Measurements from ENCODE around the gene BCR. TPM values are rescaled to one million over a fixed set of nuclear protein-coding genes. Genes with fewer than 3 reads are reported as not detected.
"Not testable (repeated sequence)": the region's sequence is repeated elsewhere in the genome, so short reads cannot be mapped to it uniquely, and the experiment has no call there.

The BCR gene
- total and polyA plus RNA-seq, 2 experiments from 2014 or later = 38.8 to 42.2 TPM

DNA sequence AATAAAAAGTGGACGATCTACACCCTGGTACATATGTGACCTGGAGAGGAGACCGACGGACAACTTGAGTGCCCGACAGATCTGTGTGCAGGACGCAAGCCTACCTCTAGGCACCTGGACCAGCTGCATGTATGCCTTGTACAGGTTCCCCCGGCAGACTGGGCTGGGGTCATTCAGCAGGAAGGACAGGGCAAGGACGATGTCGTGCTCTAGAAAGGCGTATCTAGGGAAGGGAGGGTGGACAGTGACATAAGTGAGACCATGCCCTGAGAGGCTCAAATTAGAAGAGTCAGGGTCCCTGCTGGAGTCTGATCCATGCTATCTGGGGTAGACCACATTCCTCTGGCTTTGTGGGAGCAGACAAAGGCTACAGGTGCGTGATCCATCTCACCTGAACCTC lies 46.4 kb upstream of the BCR start:
- Histone ChIP-seq H2AFZ (no peak overlapping the region), H3K27ac (no peak overlapping the region), H3K36me3 (replicated peaks; ENCODE audit: insufficient read depth, low read depth) (no peaks in the 10 kb centered on the region), H3K27me3 (no peaks in the 10 kb centered on the region), H4K20me1 (ENCODE audit: insufficient read depth, poor library complexity, severe bottlenecking) (no peaks in the 10 kb centered on the region), H3K4me3 (no peak overlapping the region), H3K4me2 (no peak overlapping the region), H3K9me3 (ENCODE audit: low read depth) (no peaks in the 10 kb centered on the region), H3K79me2 (no peaks in the 10 kb centered on the region), H3K9me2 (replicated peaks; ENCODE audit: insufficient read depth) (no peaks in the 10 kb centered on the region), H3K4me1 (ENCODE audit: insufficient read depth) (no peaks in the 10 kb centered on the region)
- no peak for TF ChIP-seq EZH2phosphoT487 (IDR thresholded peaks at IDR 0.05; ENCODE audit: low read depth, severe bottlenecking, unreplicated experiment)
- TF ChIP-seq EZH2 (IDR thresholded peaks at IDR 0.05; ENCODE audit: borderline replicate concordance) = no peak
- TF ChIP-seq, protein P1, sequence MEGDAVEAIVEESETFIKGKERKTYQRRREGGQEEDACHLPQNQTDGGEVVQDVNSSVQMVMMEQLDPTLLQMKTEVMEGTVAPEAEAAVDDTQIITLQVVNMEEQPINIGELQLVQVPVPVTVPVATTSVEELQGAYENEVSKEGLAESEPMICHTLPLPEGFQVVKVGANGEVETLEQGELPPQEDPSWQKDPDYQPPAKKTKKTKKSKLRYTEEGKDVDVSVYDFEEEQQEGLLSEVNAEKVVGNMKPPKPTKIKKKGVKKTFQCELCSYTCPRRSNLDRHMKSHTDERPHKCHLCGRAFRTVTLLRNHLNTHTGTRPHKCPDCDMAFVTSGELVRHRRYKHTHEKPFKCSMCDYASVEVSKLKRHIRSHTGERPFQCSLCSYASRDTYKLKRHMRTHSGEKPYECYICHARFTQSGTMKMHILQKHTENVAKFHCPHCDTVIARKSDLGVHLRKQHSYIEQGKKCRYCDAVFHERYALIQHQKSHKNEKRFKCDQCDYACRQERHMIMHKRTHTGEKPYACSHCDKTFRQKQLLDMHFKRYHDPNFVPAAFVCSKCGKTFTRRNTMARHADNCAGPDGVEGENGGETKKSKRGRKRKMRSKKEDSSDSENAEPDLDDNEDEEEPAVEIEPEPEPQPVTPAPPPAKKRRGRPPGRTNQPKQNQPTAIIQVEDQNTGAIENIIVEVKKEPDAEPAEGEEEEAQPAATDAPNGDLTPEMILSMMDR (IDR thresholded peaks at IDR 0.05; ENCODE audit: poor library complexity) = no peak
- no peak for DNase-seq (ENCODE audit: low spot score)
- WGBS (ENCODE audit: low lambda C conversion rate, missing lambda C conversion rate) = 89% methylated on average over 10 of the region's 10 CpGs

DNA sequence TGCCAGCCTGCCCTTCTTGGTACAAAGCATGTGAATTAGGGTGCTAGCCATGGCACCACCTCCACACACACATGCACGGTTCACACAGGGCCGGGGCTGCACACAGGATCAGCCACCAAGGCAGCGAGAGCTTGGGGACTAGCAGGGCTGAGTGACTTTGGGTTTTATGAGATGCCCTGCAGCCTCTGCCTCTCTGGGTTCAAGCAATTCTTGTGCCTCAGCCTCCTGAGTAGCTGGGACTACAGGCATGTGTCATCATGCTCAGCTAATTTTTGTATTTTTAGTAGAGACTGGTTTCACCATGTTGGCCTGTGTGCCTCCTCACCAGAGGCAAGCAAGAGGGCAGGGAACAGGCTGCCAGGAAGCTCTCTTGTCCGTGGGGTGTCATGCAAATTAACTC lies 43.3 kb upstream of the BCR start:
- H3K79me2 ChIP-seq; H3K27ac ChIP-seq; H3K4me2 ChIP-seq; H2AFZ ChIP-seq; H3K27me3 ChIP-seq; H3K4me1 ChIP-seq (ENCODE audit: insufficient read depth); H3K9me2 ChIP-seq (replicated peaks; ENCODE audit: insufficient read depth); H3K4me3 ChIP-seq; H3K36me3 ChIP-seq (replicated peaks; ENCODE audit: insufficient read depth, low read depth); H4K20me1 ChIP-seq (ENCODE audit: insufficient read depth, poor library complexity, severe bottlenecking); H3K9me3 ChIP-seq (ENCODE audit: low read depth); DNase-seq (ENCODE audit: low spot score): not testable (repeated sequence)
- 100% methylated on average over 2 of the region's 4 CpGs for whole genome bisulfite sequencing (ENCODE audit: low lambda C conversion rate, missing lambda C conversion rate)

DNA sequence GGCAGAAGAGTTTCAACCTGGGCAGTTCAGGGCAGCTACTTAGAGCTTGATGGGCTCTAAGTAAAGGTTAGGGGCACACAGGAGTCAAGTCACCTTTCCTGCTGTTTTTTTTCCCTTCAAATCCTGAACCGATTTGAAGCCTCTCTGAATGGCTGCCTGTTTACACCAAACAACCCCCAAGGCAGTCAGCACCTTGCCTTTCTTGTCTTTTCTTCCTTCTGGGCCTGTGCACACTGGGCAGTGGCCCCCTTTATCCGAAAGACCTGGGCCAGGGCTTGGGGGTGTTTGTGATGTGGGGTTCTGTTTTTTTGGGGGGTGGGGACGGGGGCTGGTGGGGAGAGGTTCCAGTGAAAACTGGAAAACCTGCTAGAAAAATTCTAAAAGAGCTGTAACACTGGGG lies 42.8 kb upstream of the BCR start:
- 60% methylated on average over 3 of the region's 3 CpGs for WGBS (ENCODE audit: low lambda C conversion rate, missing lambda C conversion rate)
- Histone ChIP-seq H4K20me1 (ENCODE audit: insufficient read depth, poor library complexity, severe bottlenecking) (no peaks in the 10 kb centered on the region), H3K79me2 (no peaks in the 10 kb centered on the region), H3K4me1 (ENCODE audit: insufficient read depth) (peaks cover 3% of the 10 kb centered on the region), H3K27me3 (no peaks in the 10 kb centered on the region), H3K9me2 (replicated peaks; ENCODE audit: insufficient read depth) (no peaks in the 10 kb centered on the region), H3K36me3 (replicated peaks; ENCODE audit: insufficient read depth, low read depth) (no peaks in the 10 kb centered on the region), H3K4me2 (no peak overlapping the region), H3K9me3 (ENCODE audit: low read depth) (no peaks in the 10 kb centered on the region), H3K27ac (no peak overlapping the region), H3K4me3 (no peak overlapping the region), H2AFZ (no peak overlapping the region)
- TF ChIP-seq EZH2phosphoT487 (IDR thresholded peaks at IDR 0.05; ENCODE audit: low read depth, severe bottlenecking, unreplicated experiment) = no peak
- TF ChIP-seq, protein P1 (IDR thresholded peaks at IDR 0.05; ENCODE audit: poor library complexity) = no peak
- TF ChIP-seq EZH2 (IDR thresholded peaks at IDR 0.05; ENCODE audit: borderline replicate concordance) = no peak
- DNase-seq (ENCODE audit: low spot score) = no peak

DNA sequence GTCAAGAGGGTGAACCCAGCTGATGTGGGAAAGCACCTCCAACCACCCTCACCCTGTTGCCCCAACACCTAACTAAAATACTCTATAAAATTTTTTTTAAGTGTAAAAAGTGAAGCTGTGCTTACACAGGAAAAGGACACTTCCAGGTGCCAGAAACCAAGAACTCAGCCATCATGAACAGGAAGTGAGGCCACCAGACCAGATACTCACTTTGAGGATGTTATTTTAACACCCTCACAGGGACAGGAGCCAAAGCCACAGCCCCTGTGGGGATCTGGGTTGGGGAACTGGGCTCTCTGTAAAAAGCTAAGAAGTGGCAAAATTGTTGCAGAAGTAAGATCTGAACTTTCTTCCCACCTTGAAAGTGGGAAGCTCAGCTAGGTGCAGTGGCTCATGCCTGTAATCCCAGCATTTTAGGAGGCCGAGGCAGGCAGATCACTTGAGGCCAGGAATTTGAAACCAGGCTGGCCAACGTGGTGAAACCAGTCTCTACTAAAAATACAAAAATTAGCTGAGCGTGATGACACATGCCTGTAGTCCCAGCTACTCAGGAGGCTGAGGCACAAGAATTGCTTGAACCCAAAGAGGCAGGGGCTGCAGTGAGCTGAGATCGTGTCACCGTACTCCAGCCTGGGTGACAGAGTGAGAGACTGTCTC lies 42.3 kb upstream of the BCR start:
- H3K27ac ChIP-seq = no peak overlapping the region
- no peaks in the 10 kb centered on the region for H3K36me3 ChIP-seq (replicated peaks; ENCODE audit: insufficient read depth, low read depth)
- H3K27me3 ChIP-seq = no peaks in the 10 kb centered on the region
- H3K4me3 ChIP-seq = no peak overlapping the region
- TF ChIP-seq EZH2 (IDR thresholded peaks at IDR 0.05; ENCODE audit: borderline replicate concordance) (no peak), EZH2phosphoT487 (IDR thresholded peaks at IDR 0.05; ENCODE audit: low read depth, severe bottlenecking, unreplicated experiment) (no peak)
- TF ChIP-seq, protein P1 (IDR thresholded peaks at IDR 0.05; ENCODE audit: poor library complexity) = no peak
- no peak overlapping the region for H2AFZ ChIP-seq
- DNase-seq (ENCODE audit: low spot score) = no peak
- 80% methylated on average over 5 of the region's 5 CpGs for WGBS (ENCODE audit: low lambda C conversion rate, missing lambda C conversion rate)
- no peaks in the 10 kb centered on the region for H3K9me3 ChIP-seq (ENCODE audit: low read depth)
- H3K4me2 ChIP-seq = no peak overlapping the region
- H4K20me1 ChIP-seq (ENCODE audit: insufficient read depth, poor library complexity, severe bottlenecking) = no peaks in the 10 kb centered on the region
- H3K4me1 ChIP-seq (ENCODE audit: insufficient read depth) = peaks cover 7% of the 10 kb centered on the region
- H3K79me2 ChIP-seq = no peaks in the 10 kb centered on the region
- H3K9me2 ChIP-seq (replicated peaks; ENCODE audit: insufficient read depth) = no peaks in the 10 kb centered on the region

Data from hepatocyte (in vitro differentiated cells).